HCT116 (cell line): Measurements from ENCODE around the gene PEX6. TPM values are rescaled to one million over a fixed set of nuclear protein-coding genes. Genes with fewer than 3 reads are reported as not detected.

Experiments
- ATAC-seq: fragments of 200-7000 bp; cut with Tn5 transposase; 2 replicates; pipeline ENCODE4 v1.9.1; 2020; ENCODE audit warnings: mild to moderate bottlenecking, moderate library complexity
- BruUV-seq: library from RNA; stranded (reverse); fragments of 400-500 nt; replicated peaks from 2 replicates; lab custom pipeline; 2021; lab: Mats Ljungman, UMichigan
- CTCF ChIA-PET: fragments of 300-600 bp; sonication (Branson Sonifier 250); formaldehyde crosslinking; loops from one replicate; lab custom pipeline; 2021; ENCODE audit warnings: antibody characterized with exemption; lab: Charles Lee
- POLR2A ChIA-PET: fragments of 300-600, 350-600 bp; sonication (Branson Sonifier 250); formaldehyde crosslinking; loops from one replicate; lab custom pipeline; 2021; ENCODE audit warnings: antibody characterized with exemption; lab: Charles Lee
- RAD21 ChIA-PET, 2 experiments: fragments of 300-600 bp; sonication (Branson Sonifier 250); formaldehyde crosslinking; loops; one replicate each; lab custom pipeline; 2023; ENCODE audit warnings: low total read pairs in 2 of 2; ENCODE audit not compliant: uncharacterized antibody in 2 of 2, unreplicated experiment in 2 of 2, low non-redundant PET in 1 of 2; lab: Charles Lee
- DNase-seq: peaks from one replicate; pipeline ENCODE4 v3.0.0-alpha.2; 2010; ENCODE audit warnings: low read depth, low spot score
- H2AFZ ChIP-seq: fragments of 200-600 bp; shearing (Covaris generic), sonication (generic); 2 replicates; pipeline ENCODE4 v1.6.1; 2017; ENCODE audit warnings: low read depth, mixed run types, mixed read lengths, antibody characterized with exemption, low read length; ENCODE audit not compliant: poor library complexity, severe bottlenecking
- H3K27ac ChIP-seq: 2 replicates; pipeline ENCODE4 v1.5.1; 2012; ENCODE audit warnings: low read depth, low read length
- H3K27me3 ChIP-seq: fragments of 200-600 bp; sonication (generic); 2 replicates; pipeline ENCODE4 v1.6.1; 2016; ENCODE audit warnings: mixed run types, low read length, mixed read lengths; ENCODE audit not compliant: insufficient read depth
- H3K36me3 ChIP-seq, 2 experiments: fragments of 200-500 bp in 1 of 2; fragments of 200-600 bp in 1 of 2; sonication (Bioruptor generic) in 1 of 2; sonication (generic) in 1 of 2; 2 replicates each; pipeline versions ENCODE4 v1.5.1 to v1.6.1; 2014 to 2016; ENCODE audit warnings: low read length in 2 of 2, inconsistent platforms in 1 of 2, mixed read lengths in 1 of 2, mixed run types in 1 of 2; ENCODE audit not compliant: insufficient read depth in 2 of 2, control insufficient read depth in 1 of 2
- H3K4me1 ChIP-seq, 2 experiments: fragments of 200-600 bp in 1 of 2; sonication (generic) in 1 of 2; 2 replicates each; pipeline versions ENCODE4 v1.5.1 to v1.6.1; 2012 to 2017; ENCODE audit warnings: low read length in 2 of 2, inconsistent platforms in 1 of 2, mild to moderate bottlenecking in 1 of 2, mixed read lengths in 1 of 2, mixed run types in 1 of 2, moderate library complexity in 1 of 2; ENCODE audit not compliant: insufficient read depth in 2 of 2, control insufficient read depth in 1 of 2
- H3K4me2 ChIP-seq: fragments of 200-600 bp; sonication (generic); 2 replicates; pipeline ENCODE4 v1.6.1; 2017; ENCODE audit warnings: mixed run types, low read length, mixed read lengths
- H3K4me3 ChIP-seq, 2 experiments: fragments of 200-600 bp in 1 of 2; sonication (generic) in 1 of 2; replicated peaks in 1 of 2; 2 replicates each; pipeline ENCODE4 v1.5.1; 2011 to 2016; ENCODE audit warnings: low read length in 2 of 2, control low read depth in 1 of 2, low read depth in 1 of 2, mild to moderate bottlenecking in 1 of 2, mixed read lengths in 1 of 2, mixed run types in 1 of 2
- H3K79me2 ChIP-seq: fragments of 200-600 bp; sonication (generic); 2 replicates; pipeline ENCODE4 v1.6.1; 2017; ENCODE audit warnings: mild to moderate bottlenecking, mixed run types, low read length, moderate library complexity, mixed read lengths; ENCODE audit not compliant: insufficient read depth
- H3K9ac ChIP-seq: fragments of 200-600 bp; sonication (generic); 2 replicates; pipeline ENCODE4 v1.6.1; 2016; ENCODE audit warnings: low read length, mixed read lengths
- H3K9me2 ChIP-seq: fragments of 200-600 bp; sonication (generic), shearing (Covaris generic); 2 replicates; pipeline ENCODE4 v1.6.1; 2017; ENCODE audit warnings: mixed run types, mild to moderate bottlenecking, moderate library complexity; ENCODE audit not compliant: insufficient read depth
- H3K9me3 ChIP-seq, 2 experiments: fragments of 200-500 bp in 1 of 2; fragments of 200-600 bp in 1 of 2; sonication (Bioruptor generic) in 1 of 2; sonication (generic) in 1 of 2; 2 replicates each; pipeline ENCODE4 v1.6.1; 2014 to 2017; ENCODE audit warnings: low read length in 2 of 2, mixed read lengths in 2 of 2, inconsistent platforms in 1 of 2, low read depth in 1 of 2, mild to moderate bottlenecking in 1 of 2, mixed run types in 1 of 2, moderate library complexity in 1 of 2; ENCODE audit not compliant: control insufficient read depth in 1 of 2, insufficient read depth in 1 of 2
- H4K20me1 ChIP-seq: fragments of 200-600 bp; sonication (generic), shearing (Covaris generic); 2 replicates; pipeline ENCODE4 v1.6.1; 2017; ENCODE audit warnings: mixed run types, mild to moderate bottlenecking, moderate library complexity; ENCODE audit not compliant: insufficient read depth
- CBX3 ChIP-seq: IDR thresholded peaks from 2 replicates; pipeline ENCODE4 v1.6.1; 2012; ENCODE audit warnings: low read depth
- CEBPB ChIP-seq: IDR thresholded peaks from 2 replicates; pipeline ENCODE4 v1.6.1; 2012; ENCODE audit warnings: low read depth
- ELF1 ChIP-seq: IDR thresholded peaks from 2 replicates; pipeline ENCODE4 v1.6.1; 2012; ENCODE audit warnings: low read depth, borderline replicate concordance
- FOSL1 ChIP-seq: IDR thresholded peaks from 2 replicates; pipeline ENCODE4 v1.6.1; 2012; ENCODE audit warnings: low read depth
- JUND ChIP-seq: IDR thresholded peaks from 2 replicates; pipeline ENCODE4 v1.6.1; 2012
- POLR2A ChIP-seq: IDR thresholded peaks from 2 replicates; pipeline ENCODE4 v1.7.0; 2011; ENCODE audit warnings: borderline replicate concordance; ENCODE audit not compliant: insufficient read depth, insufficient read length; ENCODE audit errors: extremely low read depth
- REST ChIP-seq: IDR thresholded peaks from 2 replicates; pipeline ENCODE4 v1.6.1; 2012; ENCODE audit warnings: low read depth
- TCF7L2 ChIP-seq: IDR thresholded peaks from 2 replicates; pipeline ENCODE4 v1.7.0; 2011; ENCODE audit warnings: borderline replicate concordance, inconsistent platforms; ENCODE audit not compliant: insufficient read depth, insufficient read length; ENCODE audit errors: extremely low read depth
- ZBTB33 ChIP-seq: IDR thresholded peaks from 2 replicates; pipeline ENCODE4 v1.6.1; 2011; ENCODE audit warnings: mild to moderate bottlenecking, low read length, moderate library complexity; ENCODE audit not compliant: insufficient replicate concordance; ENCODE audit errors: extremely low read depth
- ZNF274 ChIP-seq: fragments of 200-500 bp; sonication (Bioruptor generic); IDR thresholded peaks from 2 replicates; pipeline ENCODE4 v1.6.1; 2014; ENCODE audit warnings: mild to moderate bottlenecking, low read depth, low read length, inconsistent platforms
- intact Hi-C: fragments of 100-400 bp; cut with micrococcal nuclease; formaldehyde crosslinking; loops from 2 replicates; pipeline ENCODE4 v1.10.0; 2022
- total RNA-seq: library from RNA; stranded (reverse); gene quantifications from one replicate; pipeline ENCODE4 v1.2.1, GENCODE V29; 2021; ENCODE audit not compliant: unreplicated experiment
- TF ChIP-seq, protein P1 (sequence below), 3 experiments: fragments of 200-600 bp in 1 of 3; sonication (generic) in 1 of 3; IDR thresholded peaks in 2 of 3; conservative IDR thresholded peaks in 1 of 3; 2 replicates each; pipeline ENCODE4 v1.5.1; 2012 to 2017; ENCODE audit warnings: low read depth in 2 of 3, low read length in 2 of 3, antibody characterized with exemption in 1 of 3, borderline replicate concordance in 1 of 3, control low read depth in 1 of 3, mild to moderate bottlenecking in 1 of 3, mixed read lengths in 1 of 3, mixed run types in 1 of 3, moderate library complexity in 1 of 3; ENCODE audit not compliant: insufficient read depth in 1 of 3

PEX6 gene
- total RNA-seq, 1 experiment from 2014 or later: 21.4 TPM

GRCh38 chr6:42974919-42975505 is 4.0 kb downstream of the PEX6 start:
- Histone ChIP-seq H4K20me1 (no peaks in the 10 kb centered on the region), H3K4me2 (no peak overlapping the region), H3K9ac (no peak overlapping the region), H3K27me3 (no peaks in the 10 kb centered on the region), H3K27ac (no peak overlapping the region), H3K9me3 (no peaks in the 10 kb centered on the region), H3K9me2 (no peaks in the 10 kb centered on the region), H3K79me2 (peaks cover 26% of the 10 kb centered on the region), H3K4me3 (no peak overlapping the region), H2AFZ (no peak overlapping the region), H3K36me3 (no peaks in the 10 kb centered on the region), H3K4me1 (peaks cover 19 to 42% of the 10 kb centered on the region in 2 experiments)
- DNase-seq: no peak
- RAD21 ChIA-PET: no interaction called here
- POLR2A ChIA-PET: interaction anchor here (0.7 to 3.0 kb wide), 5 partner anchors 9 to 389 kb away, joined by 3 to 11 read pairs (median 3); partner anchors contain the start of genes CNPY3, KLHDC3 and PPP2R5D
- TF ChIP-seq JUND: no peak
- BruUV-seq: no TSS peak
- no peak for ATAC-seq
- CTCF ChIA-PET: no interaction called here
- intact Hi-C loops: no loop called here

GRCh38 chr6:42973926-42974325 is 5.1 kb downstream of the PEX6 start:
- intact Hi-C loops: no loop called here
- CTCF ChIA-PET: no interaction called here
- no peak overlapping the region for H3K4me2 ChIP-seq
- H3K4me3 ChIP-seq: no peak overlapping the region
- RAD21 ChIA-PET: interaction anchor here in 1 of 2 experiments (0.6 kb wide), 1 partner anchor 12 kb away, joined by 3 read pairs; no protein-coding TSS in a partner anchor
- H4K20me1 ChIP-seq: no peaks in the 10 kb centered on the region
- no TSS peak for BruUV-seq
- ATAC-seq (no peak), DNase-seq (no peak)
- POLR2A ChIA-PET: interaction anchor here (3.0 kb wide), 1 partner anchor 10 kb away, joined by 11 read pairs; the partner anchor contains the start of gene PPP2R5D
- peaks cover 19 to 38% of the 10 kb centered on the region in 2 experiments for H3K4me1 ChIP-seq
- H3K79me2 ChIP-seq: peaks cover 24% of the 10 kb centered on the region
- H2AFZ ChIP-seq: no peak overlapping the region
- no peak overlapping the region for H3K27ac ChIP-seq
- no peaks in the 10 kb centered on the region for H3K36me3 ChIP-seq
- H3K27me3 ChIP-seq: no peaks in the 10 kb centered on the region
- no peak overlapping the region for H3K9ac ChIP-seq
- H3K9me3 ChIP-seq: no peaks in the 10 kb centered on the region
- no peaks in the 10 kb centered on the region for H3K9me2 ChIP-seq
- TF ChIP-seq, protein P1, sequence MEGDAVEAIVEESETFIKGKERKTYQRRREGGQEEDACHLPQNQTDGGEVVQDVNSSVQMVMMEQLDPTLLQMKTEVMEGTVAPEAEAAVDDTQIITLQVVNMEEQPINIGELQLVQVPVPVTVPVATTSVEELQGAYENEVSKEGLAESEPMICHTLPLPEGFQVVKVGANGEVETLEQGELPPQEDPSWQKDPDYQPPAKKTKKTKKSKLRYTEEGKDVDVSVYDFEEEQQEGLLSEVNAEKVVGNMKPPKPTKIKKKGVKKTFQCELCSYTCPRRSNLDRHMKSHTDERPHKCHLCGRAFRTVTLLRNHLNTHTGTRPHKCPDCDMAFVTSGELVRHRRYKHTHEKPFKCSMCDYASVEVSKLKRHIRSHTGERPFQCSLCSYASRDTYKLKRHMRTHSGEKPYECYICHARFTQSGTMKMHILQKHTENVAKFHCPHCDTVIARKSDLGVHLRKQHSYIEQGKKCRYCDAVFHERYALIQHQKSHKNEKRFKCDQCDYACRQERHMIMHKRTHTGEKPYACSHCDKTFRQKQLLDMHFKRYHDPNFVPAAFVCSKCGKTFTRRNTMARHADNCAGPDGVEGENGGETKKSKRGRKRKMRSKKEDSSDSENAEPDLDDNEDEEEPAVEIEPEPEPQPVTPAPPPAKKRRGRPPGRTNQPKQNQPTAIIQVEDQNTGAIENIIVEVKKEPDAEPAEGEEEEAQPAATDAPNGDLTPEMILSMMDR (IDR thresholded peaks at IDR 0.05 in 2 of 3, conservative IDR thresholded peaks at IDR 0.05 in 1 of 3; ENCODE audit: borderline replicate concordance in 1 of 3, insufficient read depth in 1 of 3, low read depth in 2 of 3, low read length in 2 of 3): no peak
- TF ChIP-seq FOSL1 (no peak), ZBTB33 (no peak), REST (no peak), CBX3 (no peak), ZNF274 (no peak), JUND (no peak), CEBPB (no peak), POLR2A (no peak), TCF7L2 (no peak), ELF1 (no peak)
